K562 (cell line): ENCODE data around the gene FCSK. TPM values are rescaled to one million over a fixed set of nuclear protein-coding genes. Genes with fewer than 3 reads are reported as not detected.

Source experiments
- ATAC-seq: fragments of 200-7000 bp; cut with Tn5 transposase; 3 replicates; pipeline ENCODE4 v1.9.1; 2020; ENCODE audit warnings: moderate library complexity
- BruUV-seq: library from RNA; stranded (reverse); fragments of 400-500 nt; replicated peaks from 2 replicates; lab custom pipeline; 2021; lab: Mats Ljungman, UMichigan
- CTCF ChIA-PET: fragments of 300-600 bp; formaldehyde crosslinking; extraction: SDS; loops from one replicate; lab custom pipeline; 2021; ENCODE audit warnings: low intra/inter-chr PET ratio; lab: Yijun Ruan, JAX
- POLR2A ChIA-PET: fragments of 300-600, 350-650 bp; sonication (Branson Sonifier 250); formaldehyde crosslinking; extraction: SDS; loops from one replicate; lab custom pipeline; 2021; ENCODE audit warnings: antibody characterized with exemption, inconsistent platforms; lab: Yijun Ruan, JAX
- DNase-seq, 4 experiments: peaks; one replicate each; pipeline versions ENCODE4 v3.0.0 to v3.0.0-alpha.2; 2011 to 2018; ENCODE audit warnings: low spot score in 3 of 4, mixed read lengths in 3 of 4; ENCODE audit errors: extremely low read depth in 1 of 4
- FAIRE-seq: peaks from 2 replicates; lab custom pipeline; 2011; peaks lifted over from hg19 to GRCh38; lab: Jason Lieb, UNC
- H2AFZ ChIP-seq: 2 replicates; pipeline ENCODE4 v1.6.0; 2011; ENCODE audit warnings: low read depth, low read length, control low read depth, inconsistent platforms
- H3K27ac ChIP-seq: fragments of 200-600 bp; 3 replicates; pipeline ENCODE4 v1.8.0; 2011; ENCODE audit warnings: low read depth, mild to moderate bottlenecking, control low read depth, inconsistent platforms, low read length, moderate library complexity, mixed read lengths; ENCODE audit errors: extremely low read depth
- H3K27me3 ChIP-seq, 2 experiments: fragments of 300-600 bp in 1 of 2; 2 replicates in 1 of 2; 3 replicates in 1 of 2; pipeline versions ENCODE4 v1.6.0 to v1.8.0; 2011; ENCODE audit warnings: inconsistent platforms in 2 of 2, low read length in 2 of 2, mild to moderate bottlenecking in 1 of 2, mixed read lengths in 1 of 2, moderate library complexity in 1 of 2; ENCODE audit not compliant: control insufficient read depth in 2 of 2, insufficient read depth in 2 of 2
- H3K36me3 ChIP-seq: fragments of 300-600 bp; 3 replicates; pipeline ENCODE4 v1.8.0; 2011; ENCODE audit warnings: mild to moderate bottlenecking, low read length, inconsistent platforms; ENCODE audit not compliant: control insufficient read depth, insufficient read depth
- H3K4me1 ChIP-seq, 2 experiments: fragments of 200-600 bp in 1 of 2; replicated peaks in 1 of 2; 2 replicates in 1 of 2; 3 replicates in 1 of 2; pipeline versions ENCODE4 v1.5.1 to v1.8.0; 2011; ENCODE audit warnings: inconsistent platforms in 2 of 2, low read length in 2 of 2, mild to moderate bottlenecking in 1 of 2, mixed read lengths in 1 of 2, moderate library complexity in 1 of 2; ENCODE audit not compliant: control insufficient read depth in 2 of 2, insufficient read depth in 2 of 2
- H3K4me2 ChIP-seq: 2 replicates; pipeline ENCODE4 v1.6.1; 2011; ENCODE audit warnings: low read length, control low read depth, inconsistent platforms, mixed read lengths; ENCODE audit not compliant: insufficient read depth
- H3K4me3 ChIP-seq: fragments of 200-600 bp; sonication (generic), shearing (Covaris generic); 2 replicates; pipeline ENCODE4 v1.5.1; 2016; ENCODE audit warnings: control low read depth, inconsistent platforms
- H3K79me2 ChIP-seq: fragments of 200-600 bp; 3 replicates; pipeline ENCODE4 v1.8.0; 2011; ENCODE audit warnings: low read length, inconsistent platforms; ENCODE audit not compliant: control insufficient read depth, insufficient read depth
- H3K9ac ChIP-seq, 2 experiments: 2 replicates each; pipeline versions ENCODE4 v1.6.0 to v1.6.1; 2011; ENCODE audit warnings: low read depth in 2 of 2, low read length in 2 of 2, control low read depth in 1 of 2, inconsistent platforms in 1 of 2, mild to moderate bottlenecking in 1 of 2, mixed read lengths in 1 of 2; ENCODE audit not compliant: insufficient read depth in 1 of 2
- H3K9me1 ChIP-seq: one replicate; pipeline ENCODE4 v1.6.0; 2011; ENCODE audit warnings: inconsistent platforms, mild to moderate bottlenecking, low read length, moderate library complexity; ENCODE audit not compliant: control insufficient read depth, insufficient read depth
- H3K9me3 ChIP-seq: replicated peaks from 2 replicates; pipeline ENCODE4 v1.5.1; 2011; ENCODE audit warnings: low read depth, low read length, inconsistent platforms; ENCODE audit not compliant: control insufficient read depth, insufficient read depth
- H4K20me1 ChIP-seq: replicated peaks from 2 replicates; pipeline ENCODE4 v1.6.1; 2011; ENCODE audit warnings: low read length, inconsistent platforms, mixed read lengths; ENCODE audit not compliant: control insufficient read depth, insufficient read depth
- ARID2 ChIP-seq: fragments of 450-650 bp; IDR thresholded peaks from 2 replicates; pipeline ENCODE4 v1.6.1; 2017; ENCODE audit warnings: antibody characterized with exemption, mild to moderate bottlenecking
- CREM ChIP-seq: IDR thresholded peaks from 2 replicates; pipeline ENCODE4 v1.6.1; 2014; ENCODE audit warnings: antibody characterized with exemption, low read depth
- E2F6 ChIP-seq, 2 experiments: IDR thresholded peaks; 2 replicates each; pipeline ENCODE4 v1.6.1; 2011; ENCODE audit warnings: borderline replicate concordance in 1 of 2, control low read depth in 1 of 2, low read depth in 1 of 2, low read length in 1 of 2, mild to moderate bottlenecking in 1 of 2, mixed read lengths in 1 of 2, moderate library complexity in 1 of 2; ENCODE audit not compliant: insufficient read depth in 1 of 2, insufficient read length in 1 of 2, poor library complexity in 1 of 2, severe bottlenecking in 1 of 2; ENCODE audit errors: extremely low read depth in 1 of 2
- EGR1 ChIP-seq: fragments of 450-650 bp; conservative IDR thresholded peaks from 2 replicates; pipeline ENCODE4 v1.6.1; 2017; ENCODE audit warnings: mild to moderate bottlenecking
- FIP1L1 ChIP-seq: fragments of 200-400 bp; formaldehyde crosslinking; IDR thresholded peaks from 2 replicates; pipeline ENCODE4 v1.6.1; 2018; ENCODE audit warnings: mild to moderate bottlenecking, low read depth, low read length; ENCODE audit not compliant: poor library complexity, severe bottlenecking
- KDM1A ChIP-seq, 2 experiments: fragments of 450-650 bp; IDR thresholded peaks; 2 replicates each; pipeline ENCODE4 v1.6.1; 2016; ENCODE audit warnings: mild to moderate bottlenecking in 2 of 2
- NRF1 ChIP-seq, 2 experiments: fragments of 450-650 bp; IDR thresholded peaks in 1 of 2; conservative IDR thresholded peaks in 1 of 2; 2 replicates each; pipeline ENCODE4 v1.6.1; 2014; ENCODE audit warnings: mild to moderate bottlenecking in 2 of 2
- POLR2AphosphoS5 ChIP-seq: IDR thresholded peaks from 2 replicates; pipeline ENCODE4 v1.6.1; 2011; ENCODE audit warnings: mild to moderate bottlenecking, low read depth, low read length, moderate library complexity; ENCODE audit not compliant: control insufficient read depth, insufficient read depth
- RCOR1 ChIP-seq, 2 experiments: IDR thresholded peaks; 2 replicates each; pipeline ENCODE4 v1.6.1; 2012; ENCODE audit warnings: low read depth in 2 of 2, low read length in 2 of 2, borderline replicate concordance in 1 of 2, improper control_type of control experiment in 1 of 2
- TEAD1 ChIP-seq, 2 experiments: fragments of 450-650 bp in 1 of 2; sonication (generic) in 1 of 2; formaldehyde crosslinking; IDR thresholded peaks; 2 replicates each; pipeline versions ENCODE4 v1.4.0 to v1.8.0; 2020 to 2022; ENCODE audit warnings: mild to moderate bottlenecking in 2 of 2, missing genetic modification reagents in 1 of 2
- USF2 ChIP-seq: sonication (generic); formaldehyde crosslinking; IDR thresholded peaks from 2 replicates; pipeline ENCODE4 v1.5.0; 2020; ENCODE audit warnings: missing genetic modification reagents
- WGBS: fragments of 100-300 bp; shearing (Covaris generic); methylation state at CpG from one replicate; pipeline ENCODE4 v1.1.6; 2016; ENCODE audit warnings: low coverage, mixed read lengths; ENCODE audit not compliant: insufficient coverage; ENCODE audit errors: missing lambda C conversion rate; 5-methylcytosine and 5-hydroxymethylcytosine counted together
- in situ Hi-C: fragments of 300-500 bp; cut with MboI; formaldehyde crosslinking; loops from 4 replicates; pipeline ENCODE4 v1.15.0; 2018; ENCODE audit warnings: inconsistent platforms, mixed read lengths
- intact Hi-C: fragments of 100-400 bp; cut with micrococcal nuclease; formaldehyde crosslinking; loops from 2 replicates; pipeline ENCODE4 v1.14.2; 2022
- polyA plus RNA-seq, 8 experiments: library from polyadenylated mRNA; depleted of rRNA in 4 of 8; stranded (reverse) in 5 of 8; unstranded in 3 of 8; fragments of >200 nt; fragmentation: Nextera tagmentation in 2 of 8; fragmentation: Illumina TruSeq in 1 of 8; extraction: Ambion mirVana in 2 of 8; extraction: Trizol in 1 of 8; gene quantifications; 2 replicates each; pipeline versions ENCODE4 v1.2.1 to v1.2.3, GENCODE V29; 2011 to 2014; ENCODE audit warnings: inconsistent platforms in 1 of 8, missing spikeins in 1 of 8
- total RNA-seq, 7 experiments: library from RNA; depleted of rRNA in 6 of 7; stranded (reverse); fragments of >200 nt in 6 of 7; fragmentation: Illumina TruSeq in 2 of 7; extraction: Trizol in 2 of 7; gene quantifications; 2 replicates each; pipeline versions ENCODE4 v1.2.1 to v1.2.3, GENCODE V29; 2011 to 2021; ENCODE audit warnings: low replicate concordance in 1 of 7
- TF ChIP-seq, protein P1 (sequence below): fragments of 250-450 bp; sonication (Bioruptor Pico); IDR thresholded peaks from 2 replicates; pipeline ENCODE4 v1.4.0; 2020
- TF ChIP-seq, protein P2 (sequence below): fragments of 450-650 bp; formaldehyde crosslinking; IDR thresholded peaks from 2 replicates; pipeline ENCODE4 v1.4.0; 2020; ENCODE audit warnings: mild to moderate bottlenecking, moderate library complexity

FCSK gene
- total and polyA plus RNA-seq, 9 of the 15 experiments (the other 6 are each of a cell fraction or from before 2014, with no cell fraction given) = 0.92 to 18.6 (median 8.3) TPM

DNA sequence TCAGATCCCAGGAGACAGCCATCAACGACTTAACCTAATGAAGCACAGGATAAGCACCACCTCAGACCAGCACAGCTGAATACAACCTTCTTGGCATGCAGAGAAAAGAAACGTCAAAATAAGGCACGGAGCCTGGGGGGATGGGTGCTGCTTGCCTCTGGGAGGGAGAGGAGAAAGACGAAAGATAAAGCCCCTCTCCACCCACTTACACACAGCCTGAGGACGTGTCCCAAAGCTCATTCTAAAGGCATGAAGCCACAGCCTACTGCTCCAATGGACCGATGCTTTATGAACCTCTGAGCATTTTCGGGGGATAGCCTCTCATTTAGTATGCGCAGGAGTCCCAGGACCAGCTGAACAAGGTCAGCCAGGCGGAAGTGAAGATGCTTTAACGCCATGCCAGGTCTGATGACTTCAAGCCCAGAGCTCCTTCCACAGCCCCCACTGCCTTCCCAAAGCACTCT lies 46.6 kb upstream of the FCSK start:
- ChIA-PET POLR2A (interaction anchor here (0.8 to 4.5 kb wide), 8 partner anchors 9 to 46 kb away, joined by 3 to 17 read pairs (median 4); partner anchors contain the start of gene FCSK), CTCF (no interaction called here)
- Histone ChIP-seq H3K27ac (peak overlapping the region; percentile 35), H3K4me3 (no peak overlapping the region), H3K9me1 (peaks cover 3% of the 10 kb centered on the region), H3K79me2 (peaks cover 95% of the 10 kb centered on the region), H3K9ac (peak overlapping the region; percentile 31 to 82; a peak in 3 of 4 replicates), H3K27me3 (no peaks in the 10 kb centered on the region), H4K20me1 (peaks cover 16% of the 10 kb centered on the region), H3K36me3 (peaks cover 70% of the 10 kb centered on the region), H2AFZ (no peak overlapping the region), H3K9me3 (no peaks in the 10 kb centered on the region), H3K4me1 (peaks cover 40 to 43% of the 10 kb centered on the region in 2 experiments), H3K4me2 (peak overlapping the region; percentile 70)
- in situ Hi-C loops = no loop called here
- ATAC-seq = peak; percentile 76
- peak; percentile 89 for FAIRE-seq
- peak in 2 of 4 experiments; percentile 72 for DNase-seq
- WGBS = 18% methylated on average over 10 of the region's 10 CpGs
- intact Hi-C loops = no loop called here
- TF ChIP-seq KDM1A (IDR thresholded peaks at IDR 0.05) (0 out of 4 replicates have a peak, but pooled peaks of 1 of the 2 experiments have one; percentile 15), TEAD1 (CRISPR knock-in tag; IDR thresholded peaks at IDR 0.05) (no peak), FIP1L1 (no peak), EGR1 (peak; percentile 52), RCOR1 (IDR thresholded peaks at IDR 0.05; ENCODE audit: borderline replicate concordance in 1 of 2, low read depth in 2 of 2, low read length in 2 of 2) (peak in 1 of 2 experiments; percentile 27; a peak in 1 of 4 replicates), USF2 (CRISPR knock-in tag) (no peak), CREM (0 out of 2 replicates have a peak, but pooled peaks have one; percentile 9), POLR2AphosphoS5 (peak; percentile 16; the same call in 1 of the 2 replicates), ARID2 (no peak), NRF1 (conservative IDR thresholded peaks at IDR 0.05 in 1 of 2, IDR thresholded peaks at IDR 0.05 in 1 of 2) (peak in 1 of 2 experiments; percentile 9; a peak in 1 of 4 replicates), E2F6 (IDR thresholded peaks at IDR 0.05; ENCODE audit: borderline replicate concordance in 1 of 2, extremely low read depth in 1 of 2, insufficient read depth in 1 of 2, insufficient read length in 1 of 2, low read depth in 1 of 2, low read length in 1 of 2, poor library complexity in 1 of 2, severe bottlenecking in 1 of 2) (peak in 1 of 2 experiments; percentile 8)
- TF ChIP-seq, protein P1, sequence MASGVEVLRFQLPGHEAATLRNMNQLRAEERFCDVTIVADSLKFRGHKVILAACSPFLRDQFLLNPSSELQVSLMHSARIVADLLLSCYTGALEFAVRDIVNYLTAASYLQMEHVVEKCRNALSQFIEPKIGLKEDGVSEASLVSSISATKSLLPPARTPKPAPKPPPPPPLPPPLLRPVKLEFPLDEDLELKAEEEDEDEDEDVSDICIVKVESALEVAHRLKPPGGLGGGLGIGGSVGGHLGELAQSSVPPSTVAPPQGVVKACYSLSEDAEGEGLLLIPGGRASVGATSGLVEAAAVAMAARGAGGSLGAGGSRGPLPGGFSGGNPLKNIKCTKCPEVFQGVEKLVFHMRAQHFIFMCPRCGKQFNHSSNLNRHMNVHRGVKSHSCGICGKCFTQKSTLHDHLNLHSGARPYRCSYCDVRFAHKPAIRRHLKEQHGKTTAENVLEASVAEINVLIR (CRISPR knock-in tag) = no peak
- TF ChIP-seq, protein P2, sequence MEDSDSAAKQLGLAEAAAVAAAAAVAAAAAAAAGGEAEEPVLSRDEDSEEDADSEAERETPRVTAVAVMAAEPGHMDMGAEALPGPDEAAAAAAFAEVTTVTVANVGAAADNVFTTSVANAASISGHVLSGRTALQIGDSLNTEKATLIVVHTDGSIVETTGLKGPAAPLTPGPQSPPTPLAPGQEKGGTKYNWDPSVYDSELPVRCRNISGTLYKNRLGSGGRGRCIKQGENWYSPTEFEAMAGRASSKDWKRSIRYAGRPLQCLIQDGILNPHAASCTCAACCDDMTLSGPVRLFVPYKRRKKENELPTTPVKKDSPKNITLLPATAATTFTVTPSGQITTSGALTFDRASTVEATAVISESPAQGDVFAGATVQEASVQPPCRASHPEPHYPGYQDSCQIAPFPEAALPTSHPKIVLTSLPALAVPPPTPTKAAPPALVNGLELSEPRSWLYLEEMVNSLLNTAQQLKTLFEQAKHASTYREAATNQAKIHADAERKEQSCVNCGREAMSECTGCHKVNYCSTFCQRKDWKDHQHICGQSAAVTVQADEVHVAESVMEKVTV (CRISPR knock-in tag) = no peak
- no TSS peak for BruUV-seq
